SK-N-MC (cell line): ENCODE results near the gene ESYT2.

Experiments used
- DNase-seq: peaks from one replicate; pipeline ENCODE4 v3.0.0-alpha.2; 2011; ENCODE audit warnings: low read depth, low spot score
- H3K27ac ChIP-seq: fragments of 200-600 bp; sonication (generic); 2 replicates; pipeline ENCODE4 v1.5.1; 2016; ENCODE audit warnings: mixed run types
- H3K36me3 ChIP-seq: fragments of 200-600 bp; sonication (generic); 2 replicates; pipeline ENCODE4 v1.6.1; 2017; ENCODE audit warnings: antibody characterized with exemption, low read length, mixed read lengths; ENCODE audit not compliant: insufficient read depth
- H3K4me3 ChIP-seq: fragments of 200-600 bp; sonication (generic); 2 replicates; pipeline ENCODE4 v1.5.1; 2016
- H3K9ac ChIP-seq: fragments of 200-600 bp; sonication (generic); 2 replicates; pipeline ENCODE4 v1.8.0; 2017; ENCODE audit warnings: mixed run types, mixed read lengths; ENCODE audit not compliant: insufficient read length
- H3K9me3 ChIP-seq: fragments of 200-600 bp; sonication (generic); 2 replicates; pipeline ENCODE4 v1.6.1; 2017; ENCODE audit warnings: low read depth, mild to moderate bottlenecking, antibody characterized with exemption, low read length, moderate library complexity, mixed read lengths
- EZH2 ChIP-seq: fragments of 200-600 bp; sonication (generic); IDR thresholded peaks from one replicate; pipeline ENCODE4 v1.6.1; 2017; ENCODE audit warnings: antibody characterized with exemption
- FOXP2 ChIP-seq: optimal IDR thresholded peaks from 2 replicates; pipeline ENCODE3; 2011; ENCODE audit warnings: mild to moderate bottlenecking, moderate library complexity; ENCODE audit not compliant: insufficient read depth; ENCODE audit errors: extremely low read length, control extremely low read depth
- POLR2AphosphoS5 ChIP-seq: IDR thresholded peaks from 2 replicates; pipeline ENCODE4 v1.6.1; 2012; ENCODE audit warnings: mild to moderate bottlenecking, low read depth, low read length, borderline replicate concordance

Gene ESYT2

DNA sequence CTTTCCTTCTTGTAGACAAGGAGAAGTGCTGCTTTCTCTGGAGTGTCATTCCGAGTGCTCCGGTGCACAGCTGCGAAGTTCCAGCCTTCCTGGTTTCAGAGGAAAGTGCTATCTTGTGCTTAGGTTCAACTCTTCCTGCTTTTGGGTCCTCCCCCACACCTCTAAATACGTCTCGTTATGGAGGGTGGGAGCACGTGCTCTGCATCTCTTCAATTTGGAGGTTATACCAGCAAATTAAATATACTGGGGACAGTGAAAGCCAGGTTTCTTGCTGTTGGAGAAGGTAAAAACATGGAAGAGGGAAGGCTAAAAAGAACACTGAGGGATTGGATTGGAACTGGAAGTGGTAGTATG lies 2.4 kb upstream of the ESYT2 start:
- no peak overlapping the region for H3K4me3 ChIP-seq
- H3K9me3 ChIP-seq = no peaks in the 10 kb centered on the region
- H3K9ac ChIP-seq = no peak overlapping the region
- no peaks in the 10 kb centered on the region for H3K36me3 ChIP-seq
- no peak for DNase-seq
- H3K27ac ChIP-seq = no peak overlapping the region
- TF ChIP-seq EZH2 (no peak), POLR2AphosphoS5 (no peak), FOXP2 (no peak)

DNA sequence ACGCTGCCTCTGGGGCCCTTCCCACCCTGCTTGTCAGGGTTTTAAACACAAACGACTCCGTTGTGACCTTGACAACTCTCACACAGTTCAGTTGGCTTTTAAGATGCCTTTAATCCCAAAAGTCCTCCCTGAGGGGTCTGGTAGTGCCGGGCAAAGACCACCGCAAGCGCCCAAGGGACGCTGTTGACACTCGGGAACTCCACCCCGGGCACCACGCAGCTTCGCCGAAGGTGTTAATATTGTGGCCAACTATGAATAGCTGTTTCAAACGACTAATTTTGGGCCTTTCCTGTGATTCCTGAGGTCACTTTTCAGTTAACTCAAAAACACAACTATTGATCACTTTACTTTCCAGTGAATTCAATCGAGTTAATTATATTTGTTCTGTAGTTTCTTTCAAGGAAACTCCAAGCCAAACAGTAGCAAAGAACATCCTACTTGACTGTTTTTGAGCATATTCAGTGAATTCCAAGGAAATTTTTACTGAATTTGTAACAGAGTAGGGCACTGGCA lies 958 bp upstream of the ESYT2 start:
- no peak for DNase-seq
- H3K4me3 ChIP-seq = peak overlapping the region; percentile 75
- no peaks in the 10 kb centered on the region for H3K9me3 ChIP-seq
- H3K9ac ChIP-seq = peak overlapping the region; percentile 75
- H3K27ac ChIP-seq = no peak overlapping the region
- TF ChIP-seq POLR2AphosphoS5 = no peak
- TF ChIP-seq EZH2 = no peak
- no peak for TF ChIP-seq FOXP2
- H3K36me3 ChIP-seq = no peaks in the 10 kb centered on the region

DNA sequence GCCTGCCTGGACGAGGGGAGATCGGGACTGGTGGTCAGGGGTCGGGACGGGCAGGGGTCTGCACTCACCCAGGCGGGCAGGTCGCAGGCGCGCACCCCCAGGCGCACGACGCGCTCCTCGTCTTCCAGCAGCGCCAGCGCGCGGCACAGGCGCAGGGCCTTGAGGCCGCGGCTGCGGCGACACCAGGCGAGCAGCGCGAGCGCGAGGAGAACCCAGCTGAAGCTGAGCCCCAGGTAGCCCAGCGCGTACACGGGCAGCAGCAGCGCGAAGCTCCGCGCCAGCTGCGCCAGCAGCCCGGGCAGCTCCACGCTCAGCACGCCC lies 328 bp downstream of the ESYT2 start:
- TF ChIP-seq POLR2AphosphoS5 (no peak), FOXP2 (no peak), EZH2 (no peak)
- no peak for DNase-seq
- H3K27ac ChIP-seq = peak overlapping the region; percentile 46; the same call in 1 of the 2 replicates

DNA sequence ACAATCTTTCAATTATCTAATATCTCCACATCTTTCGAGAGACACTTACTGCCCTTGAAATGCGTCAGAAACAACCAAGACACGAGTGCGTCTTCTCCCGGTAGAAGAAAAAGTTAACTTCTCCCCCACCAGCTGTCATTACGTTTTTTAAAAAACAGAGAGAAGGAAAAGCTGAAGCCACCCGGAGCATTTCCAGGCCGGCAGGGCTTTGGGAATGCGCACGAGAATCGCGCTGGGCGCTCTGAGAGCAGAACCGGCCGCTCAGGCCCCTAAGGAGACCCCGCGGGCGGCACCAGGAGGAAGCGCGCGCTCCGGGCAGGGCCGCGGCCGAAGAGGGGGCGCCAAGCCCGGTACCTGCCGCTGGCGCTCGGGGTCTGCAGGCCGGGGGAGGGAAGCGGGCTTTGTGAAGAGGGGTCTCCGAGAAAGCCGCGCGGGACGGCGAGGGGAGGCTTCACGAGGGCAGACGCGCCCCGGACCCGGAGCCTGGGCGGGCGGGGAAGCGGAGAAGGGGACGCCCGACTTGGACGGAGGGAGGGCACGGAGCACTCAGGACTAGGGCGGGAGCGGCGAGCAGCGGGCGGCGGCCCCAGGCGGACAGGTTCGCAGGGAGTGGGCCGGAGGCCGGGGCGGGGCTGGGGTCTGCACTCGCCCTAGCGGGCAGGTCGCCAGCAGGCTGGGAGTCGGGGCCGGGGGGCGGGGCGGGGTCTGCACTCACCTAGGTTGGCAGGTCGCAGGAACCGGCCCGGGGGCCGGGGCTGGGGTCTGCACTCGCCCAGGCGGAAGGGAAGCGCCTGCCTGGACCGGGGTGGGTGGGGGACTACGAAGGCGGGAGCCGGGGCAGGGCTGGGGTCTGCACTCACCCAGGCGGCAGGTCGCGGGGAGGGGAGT lies 932 bp downstream of the ESYT2 start:
- Histone ChIP-seq H3K9me3 (no peaks in the 10 kb centered on the region), H3K4me3 (peak overlapping the region; percentile 75), H3K36me3 (no peaks in the 10 kb centered on the region), H3K27ac (no peak overlapping the region), H3K9ac (peak overlapping the region; percentile 74)
- TF ChIP-seq FOXP2 = no peak
- no peak for TF ChIP-seq EZH2
- no peak for TF ChIP-seq POLR2AphosphoS5
- DNase-seq = no peak

More for the DNA sequence above, 328 bp downstream of the ESYT2 start:
- H3K9me3 ChIP-seq = no peaks in the 10 kb centered on the region
- H3K4me3 ChIP-seq = peak overlapping the region; percentile 75
- peak overlapping the region; percentile 74 for H3K9ac ChIP-seq
- H3K36me3 ChIP-seq = no peaks in the 10 kb centered on the region

DNA sequence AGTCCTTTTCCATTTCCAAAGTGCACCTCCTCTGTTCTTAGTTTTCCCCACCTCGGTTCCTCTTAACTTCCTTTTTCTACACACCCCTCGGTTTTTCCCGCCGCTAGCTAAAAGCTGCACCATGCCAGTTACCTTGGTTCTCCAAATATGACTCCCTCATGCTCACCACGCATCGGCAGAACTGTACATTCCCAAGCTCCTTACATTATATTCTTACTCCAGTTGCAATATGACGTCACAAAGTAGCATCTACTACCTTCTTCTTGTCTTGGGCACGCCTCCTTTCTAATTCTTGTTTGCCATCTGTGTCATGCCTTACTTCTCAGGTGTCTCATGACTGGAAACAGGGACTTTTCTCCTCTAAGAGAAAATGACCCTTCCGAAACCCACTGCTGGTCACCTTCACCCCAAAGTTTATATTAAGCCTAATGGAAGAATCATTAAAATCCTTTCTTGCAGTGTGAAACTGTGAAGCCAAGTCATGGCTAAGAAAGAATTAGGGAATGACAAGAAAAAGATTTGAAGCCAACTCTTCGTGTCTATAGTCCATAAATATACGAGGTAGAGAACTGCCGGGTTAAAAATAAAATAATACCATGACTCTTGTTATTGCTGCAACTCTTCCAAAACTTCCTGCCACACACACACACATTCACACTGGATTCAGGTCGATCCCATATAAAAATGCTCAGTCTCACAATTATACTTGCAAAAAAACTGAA lies 1.7 kb downstream of the ESYT2 start:
- DNase-seq = no peak
- Histone ChIP-seq H3K9me3 (no peaks in the 10 kb centered on the region), H3K27ac (no peak overlapping the region), H3K36me3 (no peaks in the 10 kb centered on the region), H3K9ac (peak overlapping the region; percentile 74), H3K4me3 (peak overlapping the region; percentile 75)
- TF ChIP-seq FOXP2 (no peak), EZH2 (no peak), POLR2AphosphoS5 (no peak)

DNA sequence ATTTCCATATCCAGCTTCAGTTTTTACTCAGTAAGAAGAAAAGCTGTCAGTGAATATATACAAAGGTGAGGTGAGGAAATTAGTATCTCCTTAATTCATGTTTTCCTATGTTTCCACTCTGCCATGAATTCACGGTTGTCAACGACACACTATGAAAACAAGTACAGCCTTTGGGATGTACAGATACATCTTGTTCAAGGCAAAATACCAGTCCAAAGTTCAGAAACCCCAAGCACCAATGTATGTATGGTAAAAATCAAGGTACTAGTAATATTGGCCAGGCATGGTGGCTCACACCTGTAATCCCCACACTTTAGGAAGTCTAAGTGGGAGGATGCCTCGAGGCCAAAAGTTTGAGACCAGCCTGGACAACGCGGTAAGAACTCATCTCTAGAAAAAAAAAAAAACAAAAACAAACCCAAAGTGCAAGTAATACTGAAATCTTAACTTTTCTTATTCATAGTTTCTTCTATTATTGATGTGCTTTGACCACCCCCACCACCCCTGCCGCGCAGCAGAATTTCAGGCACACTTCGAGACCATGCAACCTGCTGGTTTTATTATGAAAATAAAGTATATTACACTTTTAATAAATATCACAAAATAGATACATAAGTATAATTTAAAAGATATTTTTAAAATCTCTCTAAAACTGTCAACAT lies 3.5 kb downstream of the ESYT2 start:
- H3K9ac ChIP-seq = no peak overlapping the region
- TF ChIP-seq POLR2AphosphoS5 = no peak
- no peak for TF ChIP-seq EZH2
- TF ChIP-seq FOXP2 = no peak
- no peak for DNase-seq
- H3K9me3 ChIP-seq = no peaks in the 10 kb centered on the region
- H3K27ac ChIP-seq = no peak overlapping the region
- no peaks in the 10 kb centered on the region for H3K36me3 ChIP-seq
- H3K4me3 ChIP-seq = no peak overlapping the region

DNA sequence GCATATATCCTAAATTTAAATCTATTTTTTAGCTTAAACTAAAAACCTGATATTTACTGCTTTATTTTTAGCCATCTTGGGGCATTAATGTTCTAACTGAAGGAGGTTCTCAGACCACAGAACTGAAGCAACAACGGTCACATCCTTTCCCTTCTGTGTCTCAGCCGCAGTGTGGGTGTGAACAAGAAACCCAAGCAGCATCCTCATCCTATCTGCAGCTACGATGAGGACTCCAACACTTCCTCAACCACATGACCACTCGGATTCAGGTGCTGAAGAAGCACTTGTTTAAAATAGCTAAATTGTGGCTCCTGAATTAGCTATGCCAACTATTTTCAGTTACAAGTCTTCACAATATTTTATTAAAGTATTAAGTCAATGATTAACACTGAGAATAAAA lies 5.3 kb downstream of the ESYT2 start:
- no peak overlapping the region for H3K4me3 ChIP-seq
- no peak overlapping the region for H3K27ac ChIP-seq
- H3K36me3 ChIP-seq = no peaks in the 10 kb centered on the region
- H3K9ac ChIP-seq = no peak overlapping the region
- TF ChIP-seq POLR2AphosphoS5 (no peak), EZH2 (no peak)
- no peaks in the 10 kb centered on the region for H3K9me3 ChIP-seq
- DNase-seq = no peak

DNA sequence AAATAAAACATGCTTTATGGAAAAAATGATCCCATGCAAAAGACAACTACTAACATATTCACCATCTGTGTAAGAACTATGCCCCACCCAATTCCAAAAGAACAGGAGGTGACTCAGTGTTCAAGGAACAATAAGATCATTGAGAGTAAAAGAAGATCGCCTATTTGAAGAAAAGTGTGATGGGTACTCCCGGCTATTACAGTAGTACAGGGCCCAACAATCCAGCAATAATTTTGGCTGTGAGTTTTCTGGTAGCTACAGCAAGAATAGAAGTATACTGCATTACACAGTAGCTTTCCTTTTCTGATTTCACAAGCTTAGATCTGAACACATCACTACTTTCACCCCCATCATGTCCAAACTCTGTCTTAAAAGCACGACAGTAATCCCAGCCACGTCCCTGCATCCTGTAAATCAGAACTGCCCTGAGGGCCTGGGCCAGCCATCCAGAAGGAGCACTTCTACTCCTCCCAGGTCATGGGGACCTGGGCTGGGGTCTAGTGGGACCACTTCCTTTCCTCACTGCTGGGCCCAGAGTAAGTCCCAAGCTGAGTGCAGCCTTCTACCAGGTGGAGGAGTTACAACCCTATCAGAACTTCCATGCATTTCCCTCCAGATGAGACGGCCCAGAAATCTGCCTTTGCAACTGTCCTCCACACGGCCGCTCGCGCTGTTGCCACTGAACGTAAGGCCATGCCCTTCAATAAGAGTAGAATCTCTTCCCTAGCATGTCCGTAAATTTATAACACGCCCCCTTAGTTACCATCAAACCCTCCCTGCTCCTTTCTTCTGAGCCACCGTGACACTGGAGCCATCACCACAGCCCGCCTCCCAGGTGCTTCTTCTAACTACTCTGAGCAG lies 7.9 kb downstream of the ESYT2 start:
- Histone ChIP-seq H3K36me3 (no peaks in the 10 kb centered on the region), H3K9me3 (no peaks in the 10 kb centered on the region), H3K4me3 (no peak overlapping the region), H3K9ac (no peak overlapping the region), H3K27ac (peak overlapping the region; percentile 3; the same call in 1 of the 2 replicates)
- no peak for DNase-seq
- TF ChIP-seq EZH2 = no peak
- TF ChIP-seq POLR2AphosphoS5 = no peak
- TF ChIP-seq FOXP2 = no peak
